Measurements from ENCODE around the gene HUS1.
"Not testable (repeated sequence)": the region's sequence is repeated elsewhere in the genome, so short reads cannot be mapped to it uniquely, and the experiment has no call there.

Gene HUS1

DNA sequence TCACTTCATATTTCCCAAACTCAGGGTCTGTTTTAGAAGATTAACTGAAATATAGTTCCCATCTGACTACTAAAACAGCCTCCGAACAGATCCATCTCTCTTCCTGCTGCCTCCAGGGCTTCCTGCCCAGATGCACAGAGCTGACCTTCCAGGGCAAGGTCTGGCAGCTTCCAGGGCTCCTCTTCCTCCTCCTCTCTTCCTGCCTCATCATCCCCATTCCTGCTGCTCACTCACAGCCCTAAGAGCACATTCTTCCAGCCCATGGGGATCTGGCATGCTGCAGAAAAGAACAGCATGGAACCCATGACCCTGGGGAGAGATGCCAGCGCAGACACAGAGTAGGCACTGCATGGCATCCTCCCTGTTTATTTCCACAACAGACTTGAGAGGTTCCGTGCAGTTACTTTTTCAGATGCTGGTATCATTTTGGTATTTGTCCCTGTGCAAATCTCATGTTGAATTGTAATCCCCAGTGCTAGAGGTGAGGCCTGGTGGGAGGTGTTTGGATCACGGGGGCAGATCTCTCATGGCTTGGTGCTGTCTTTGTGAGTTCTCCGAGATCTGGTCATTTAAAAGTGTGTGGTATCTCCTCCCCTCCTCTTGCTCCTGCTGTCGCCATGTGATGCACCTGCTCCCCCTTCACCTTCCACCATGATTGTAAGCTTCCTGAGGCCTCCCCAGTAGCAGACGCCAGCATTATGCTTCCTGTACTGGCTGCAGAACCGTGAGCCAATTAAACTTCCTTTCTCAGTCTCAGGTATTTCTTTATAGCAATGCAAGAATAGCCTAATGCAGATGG, 35.5 kb downstream of the HUS1 start:
- no peak for DNase-seq

DNA sequence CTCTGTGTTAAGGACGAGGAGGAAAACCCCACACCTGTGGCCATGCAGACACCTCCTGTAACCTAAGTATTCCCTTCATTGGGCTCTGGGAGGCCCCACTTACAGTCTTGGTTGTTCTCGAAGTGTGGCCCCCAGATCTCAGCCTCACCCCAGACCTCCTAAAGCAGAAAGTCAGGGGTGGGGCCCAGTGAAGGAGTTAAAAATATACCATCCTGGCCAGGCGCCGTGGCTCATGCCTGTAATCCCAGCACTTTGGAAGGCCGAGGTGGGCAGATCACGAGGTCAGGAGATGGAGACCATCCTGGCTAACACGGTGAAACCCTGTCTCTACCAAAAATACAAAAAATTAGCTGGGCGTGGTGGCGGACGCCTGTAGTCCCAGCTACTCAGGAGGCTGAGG, 36.8 kb downstream of the HUS1 start:
- not testable (repeated sequence) for DNase-seq

DNA sequence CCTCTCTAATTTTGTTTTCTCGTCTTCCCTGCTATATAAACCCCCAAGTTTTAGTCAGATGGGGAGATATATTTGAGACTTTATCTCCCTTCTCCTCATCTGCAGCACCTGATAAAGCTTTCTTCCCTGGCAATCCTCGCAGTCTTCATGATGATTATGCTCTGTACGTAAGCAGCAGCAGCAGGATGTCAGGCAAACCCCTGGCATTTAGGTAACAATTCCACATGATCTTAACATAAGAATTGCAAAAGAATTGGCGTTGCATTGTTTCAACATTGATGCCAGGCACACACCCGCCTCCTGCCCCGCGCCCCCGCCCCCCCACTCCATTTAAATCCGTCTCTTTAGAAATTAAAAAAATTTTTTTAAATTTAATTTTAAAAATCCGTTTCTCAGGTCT, 37.3 kb downstream of the HUS1 start:
- no peak for DNase-seq

DNA sequence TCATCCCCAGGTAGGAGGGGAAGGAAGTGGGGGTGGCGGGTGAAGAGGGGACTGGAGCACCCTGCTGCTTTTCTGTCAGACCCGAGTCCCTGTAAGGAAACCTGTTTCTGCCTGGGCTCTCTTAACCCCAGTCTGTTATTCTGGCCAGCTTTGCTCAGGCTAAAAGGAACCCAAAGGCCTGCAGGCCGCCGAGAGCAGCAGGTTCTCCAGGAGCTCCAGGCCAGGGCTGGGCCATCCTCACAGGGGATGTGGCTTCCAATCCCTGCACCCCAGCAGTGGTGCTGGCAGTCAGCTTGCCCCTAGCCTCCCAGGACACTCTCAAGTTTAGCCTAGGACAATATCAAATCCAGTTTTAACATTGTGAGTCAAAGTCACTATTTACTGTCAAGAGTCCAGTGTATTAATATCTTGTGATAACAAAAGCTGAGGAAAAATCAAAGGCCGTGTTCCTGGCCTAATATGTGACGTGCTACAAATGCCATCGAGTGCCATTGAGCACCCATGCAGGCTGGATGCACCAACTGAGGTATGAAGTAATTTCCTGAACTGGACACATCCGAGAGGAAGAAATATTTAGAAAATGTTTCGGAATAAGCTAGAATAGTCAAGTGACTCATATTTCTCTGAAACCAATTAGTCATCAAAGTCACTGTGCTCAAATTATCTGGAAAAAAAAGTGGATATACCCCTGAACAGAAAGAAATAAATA, 38.1 kb downstream of the HUS1 start:
- DNase-seq, result no peak

DNA sequence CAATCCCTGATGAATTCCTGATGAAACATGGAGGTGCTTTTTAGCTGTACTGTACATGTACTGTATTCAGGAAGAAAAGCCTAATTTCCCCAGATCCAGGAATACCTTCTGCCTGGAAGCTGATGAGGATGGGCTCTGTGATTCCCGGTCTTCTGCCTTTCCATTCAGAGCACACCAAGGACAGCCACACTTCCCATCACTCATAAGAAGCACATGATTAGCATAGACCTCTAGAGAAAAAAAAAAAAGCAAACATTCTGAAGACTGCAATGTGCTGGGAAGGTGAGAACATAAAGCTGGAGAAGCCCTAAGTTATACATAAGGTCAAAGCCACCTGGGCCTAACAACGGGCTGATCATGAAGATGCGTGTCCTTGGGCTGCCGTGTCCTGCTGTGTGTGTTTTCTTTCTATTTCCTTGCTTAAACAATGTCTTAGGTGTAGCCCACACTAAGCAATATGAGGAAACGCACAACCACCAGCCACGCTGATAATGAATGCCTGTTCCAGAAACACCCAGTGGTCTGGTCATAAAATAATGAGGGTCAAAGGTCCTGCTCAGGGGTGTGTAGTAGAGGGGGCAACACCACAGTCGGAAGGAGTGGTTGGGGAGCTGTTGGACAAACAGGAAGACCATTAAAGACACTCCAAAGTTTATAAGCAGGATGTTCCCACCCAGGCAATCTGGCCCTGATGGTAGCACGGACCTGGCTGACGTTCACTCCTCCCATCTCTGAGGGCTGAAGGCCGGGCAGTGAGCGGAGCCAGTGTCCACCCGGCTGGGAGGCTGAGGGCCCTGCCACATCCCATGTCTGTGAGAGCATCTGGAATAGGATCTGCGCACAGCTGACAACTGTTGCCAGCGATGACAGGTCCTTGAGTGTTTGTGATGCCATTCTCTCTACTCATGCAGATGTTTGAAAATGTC, 39.1 kb downstream of the HUS1 start:
- no peak for DNase-seq

DNA sequence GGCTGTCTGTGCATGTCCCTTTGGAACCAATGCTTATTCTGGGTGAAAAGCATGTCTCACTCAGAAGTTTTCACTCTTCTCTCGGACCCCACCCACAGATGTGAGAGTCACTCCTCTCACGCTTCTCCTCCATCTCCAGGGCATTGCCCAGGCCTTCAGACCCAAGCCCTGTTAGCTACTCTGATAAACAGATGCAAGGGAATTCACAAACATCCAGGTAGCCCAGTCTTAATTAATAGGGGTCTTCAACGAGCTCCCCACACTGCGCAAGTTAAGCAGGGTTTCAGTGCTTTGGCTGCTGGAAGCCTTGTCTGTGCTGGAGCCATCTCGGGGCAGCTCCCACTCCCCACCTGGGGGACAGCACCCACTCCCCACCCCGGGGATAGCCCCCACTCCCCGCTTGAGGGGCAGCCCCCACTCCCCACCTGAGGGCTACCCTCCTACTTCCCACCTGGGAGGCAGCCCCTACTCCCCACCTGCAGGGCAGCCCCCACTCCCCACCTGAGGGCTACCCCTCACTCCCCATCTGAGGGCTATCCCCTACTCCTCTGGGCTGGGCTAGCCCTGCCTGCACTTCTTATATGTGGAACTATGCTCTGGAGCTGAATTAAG, 39.9 kb downstream of the HUS1 start:
- no peak for DNase-seq

DNA sequence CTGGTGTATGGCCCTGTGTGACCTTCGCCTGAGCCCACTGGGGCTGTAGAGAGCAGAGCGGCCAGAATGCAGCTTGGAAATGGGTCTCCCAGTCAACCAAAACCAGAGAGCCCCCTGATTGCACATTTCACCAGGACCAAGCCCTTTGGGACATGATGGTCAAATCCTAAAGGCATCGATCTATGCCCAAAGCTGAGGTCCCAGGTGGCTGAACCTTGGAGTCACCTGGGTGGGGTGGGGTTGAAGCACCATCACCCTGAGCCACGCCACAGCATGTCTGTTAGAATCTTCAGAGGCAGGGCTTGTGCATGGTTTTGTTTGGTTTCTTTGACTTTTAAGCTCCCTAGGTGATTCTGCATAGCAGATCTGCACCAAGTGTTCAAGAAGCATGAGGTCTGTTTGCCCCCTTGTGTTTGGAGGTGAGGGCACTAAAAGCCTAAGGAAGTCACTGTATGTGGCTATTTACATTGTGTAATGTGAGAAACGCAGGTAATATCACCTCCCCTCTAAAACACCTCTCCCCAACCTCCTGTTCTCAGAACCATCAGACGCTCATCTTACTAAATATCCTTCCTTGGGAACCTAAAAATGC, 40.7 kb downstream of the HUS1 start:
- no peak for DNase-seq

DNA sequence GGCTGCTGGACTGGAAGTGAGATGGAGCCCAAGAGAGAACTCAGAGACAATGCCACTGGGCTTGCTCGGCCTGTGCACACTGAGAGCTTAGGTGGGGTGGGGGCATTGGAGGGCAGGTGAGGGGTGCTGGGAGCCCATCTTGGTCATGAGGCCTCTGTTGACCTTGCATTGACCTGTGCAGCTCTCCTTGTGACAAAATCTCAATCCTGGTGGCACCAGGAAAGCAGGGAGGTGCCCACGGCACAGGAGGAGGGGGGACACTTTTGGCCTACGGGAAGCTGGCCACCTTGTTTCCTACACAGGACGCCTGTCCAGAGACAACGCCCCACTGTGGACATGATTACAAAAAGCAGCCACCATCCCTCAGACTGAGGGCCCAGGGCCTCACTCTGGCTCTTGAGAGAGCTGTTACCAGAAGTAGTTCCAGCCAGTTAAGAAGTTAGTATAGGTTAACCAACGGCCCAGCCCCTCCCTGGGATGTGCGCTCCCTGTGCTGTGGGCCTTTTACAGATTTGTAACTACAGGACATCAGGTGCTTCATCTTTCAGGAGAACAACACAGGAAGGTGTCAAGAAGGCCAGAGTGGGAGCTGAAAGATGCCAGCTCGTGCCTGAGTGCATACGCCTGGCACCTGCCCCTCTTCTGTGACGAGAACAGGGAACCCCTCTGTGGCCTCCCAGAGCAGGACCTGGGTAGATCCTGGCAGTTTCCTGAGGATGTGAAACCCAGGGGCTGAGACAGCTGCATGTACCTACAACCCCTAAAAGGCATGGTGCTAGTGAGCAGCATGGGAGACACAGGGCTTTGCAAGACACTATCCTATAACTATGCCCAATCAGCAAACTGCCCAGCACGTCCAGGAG, 41.5 kb downstream of the HUS1 start:
- no peak for DNase-seq

DNA sequence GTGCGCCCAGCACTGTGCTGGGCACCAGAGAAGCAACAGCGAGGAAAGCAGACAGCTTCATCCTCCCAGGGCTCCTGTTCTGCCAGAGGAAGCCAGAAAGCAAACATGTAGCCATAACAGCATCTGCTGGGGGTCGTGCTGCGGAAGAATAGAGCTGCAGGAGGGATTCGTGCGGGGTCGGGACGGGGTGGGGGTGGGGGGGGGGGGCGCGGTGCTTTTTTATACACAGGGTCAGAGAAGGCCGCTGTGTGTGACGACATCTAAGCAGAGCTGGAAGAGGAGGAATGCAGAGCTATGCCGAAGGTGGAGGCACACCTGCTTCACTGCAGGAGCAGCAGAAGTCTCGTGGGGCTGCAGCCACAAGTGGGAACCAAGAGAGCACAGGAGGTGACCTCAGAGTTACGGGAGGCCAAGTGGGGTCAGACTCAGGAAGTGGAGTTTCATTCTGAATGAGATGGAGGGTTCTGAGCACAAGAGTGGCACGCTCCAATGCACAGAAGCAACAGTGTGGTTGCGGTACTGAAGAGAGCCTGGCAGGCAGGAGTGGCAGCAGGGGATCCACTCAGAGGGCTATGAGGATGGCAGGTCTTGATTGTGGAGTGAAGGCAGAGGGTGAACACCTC, 42.2 kb downstream of the HUS1 start:
- no peak for DNase-seq

DNA sequence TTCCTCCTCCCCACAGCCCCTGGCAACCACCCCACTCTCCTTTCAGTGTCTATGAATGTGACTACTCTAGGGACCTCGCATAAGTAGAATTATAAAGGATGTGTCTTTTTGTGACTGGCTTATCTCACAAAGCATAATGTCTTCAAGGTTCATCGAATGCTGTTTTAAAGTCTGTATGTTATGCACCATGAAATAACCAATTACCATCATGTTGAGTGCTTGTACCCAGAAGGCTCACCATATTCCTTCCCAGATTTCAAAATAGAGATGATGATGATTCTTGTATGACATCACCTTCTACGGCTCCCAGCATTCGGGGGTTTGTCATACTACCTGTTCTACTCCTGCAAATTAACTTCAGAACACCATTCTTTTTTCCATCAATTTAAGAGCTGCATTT, 43.1 kb downstream of the HUS1 start:
- DNase-seq, result no peak

DNA sequence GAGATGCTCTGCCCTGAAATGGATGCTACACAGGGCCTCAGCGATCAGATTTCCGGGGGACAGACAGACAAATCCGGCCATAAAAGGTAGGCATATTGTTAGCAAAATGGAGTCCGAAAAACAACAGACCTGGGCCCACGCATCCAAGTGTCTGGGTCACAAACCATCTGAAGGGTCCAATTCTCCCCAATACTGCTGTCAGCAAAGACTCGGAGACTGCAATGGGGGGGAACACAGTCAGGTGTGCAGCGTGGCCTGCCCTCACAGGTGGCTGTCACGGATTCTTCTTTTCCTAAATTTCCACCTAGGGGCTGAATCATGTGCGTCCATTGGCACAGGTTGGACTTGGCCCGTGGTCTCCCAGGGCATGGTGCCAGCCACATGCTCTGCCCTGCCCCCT, 44.1 kb downstream of the HUS1 start:
- no peak for DNase-seq

DNA sequence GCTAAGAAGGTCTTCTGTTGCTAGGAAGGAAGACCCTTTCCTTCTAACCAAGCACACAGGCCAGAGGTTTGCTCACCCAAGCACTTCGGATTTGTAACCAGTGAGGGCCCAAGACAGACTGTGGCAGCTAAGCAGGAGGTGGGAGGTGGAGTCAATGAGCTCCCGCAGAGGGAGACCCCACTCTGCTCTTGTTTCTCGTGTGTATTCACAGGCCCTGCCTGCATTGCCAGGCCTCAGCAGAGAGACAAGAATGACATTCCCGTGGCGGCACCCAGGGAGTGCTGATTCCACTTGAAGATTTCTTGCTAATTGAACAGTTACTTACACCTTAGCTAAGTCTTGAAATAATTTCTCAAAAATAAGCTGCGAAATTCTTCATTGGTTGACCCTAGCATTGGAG, 44.6 kb downstream of the HUS1 start:
- no peak for DNase-seq

DNA sequence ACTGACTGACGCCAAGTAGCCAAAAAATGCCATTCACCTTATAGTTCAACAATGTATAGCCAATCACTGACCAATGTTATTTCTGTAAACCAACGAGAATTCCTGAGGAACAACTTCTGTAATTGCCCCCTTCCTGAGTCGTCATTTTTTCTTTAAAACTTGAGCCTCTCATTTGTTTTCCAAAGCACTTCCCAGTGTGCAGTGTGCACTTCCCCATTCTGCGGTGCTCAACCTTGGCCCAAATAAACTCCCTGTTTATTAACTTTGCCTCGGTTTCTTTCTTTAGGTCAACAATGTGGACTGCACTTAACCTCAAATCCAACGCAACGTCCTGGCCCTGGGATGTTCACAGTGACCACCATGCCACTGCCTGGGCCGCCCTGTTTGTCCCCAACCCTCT, 46.2 kb downstream of the HUS1 start:
- no peak for DNase-seq

DNA sequence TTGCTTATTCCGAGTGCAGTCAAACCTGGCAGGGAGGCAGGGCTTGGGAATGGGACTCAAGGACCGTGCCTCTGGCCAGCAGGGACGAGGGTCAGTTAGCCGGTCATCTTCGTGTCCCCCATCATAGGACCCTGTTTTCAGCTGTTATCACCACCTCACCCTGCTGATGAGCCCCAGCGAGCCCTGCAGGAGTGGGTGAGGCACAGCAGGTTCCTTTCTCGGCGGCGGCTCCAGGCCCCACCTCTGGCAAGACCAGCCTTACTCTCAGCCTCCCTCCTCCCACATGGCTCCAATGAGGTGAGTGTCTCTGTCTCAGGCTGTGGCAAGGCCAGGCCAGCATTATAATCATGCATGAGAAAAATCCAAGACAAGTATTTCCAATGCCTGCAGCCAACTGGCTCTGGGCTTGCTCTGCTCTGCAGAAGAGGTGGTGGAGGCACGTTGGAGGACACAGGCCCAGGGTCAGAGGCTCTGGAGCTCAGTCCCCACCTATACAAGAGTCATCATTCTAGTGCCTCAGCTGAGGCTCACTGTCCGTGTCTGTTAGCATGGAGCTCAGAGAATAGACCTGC, 46.9 kb downstream of the HUS1 start:
- DNase-seq, result no peak

DNA sequence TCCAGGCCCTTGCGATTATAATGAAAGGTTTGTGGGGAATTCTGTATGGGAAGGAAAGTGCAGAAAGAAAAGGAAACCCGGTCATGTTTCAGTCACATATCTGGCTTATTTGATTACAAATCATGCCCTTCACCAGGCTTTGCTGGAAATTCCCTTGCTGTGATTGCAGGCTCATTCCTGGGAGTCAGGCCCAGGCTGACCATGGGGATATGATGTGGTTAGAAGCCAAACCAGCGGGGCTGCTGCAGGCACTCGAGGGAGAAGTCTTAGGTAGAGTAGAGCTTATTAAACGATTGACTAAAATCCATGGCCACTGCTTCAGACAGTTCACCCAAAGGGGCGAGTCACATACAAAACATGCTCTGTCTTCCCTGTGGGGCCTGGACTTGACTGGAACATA, 47.4 kb downstream of the HUS1 start:
- DNase-seq, result no peak

DNA sequence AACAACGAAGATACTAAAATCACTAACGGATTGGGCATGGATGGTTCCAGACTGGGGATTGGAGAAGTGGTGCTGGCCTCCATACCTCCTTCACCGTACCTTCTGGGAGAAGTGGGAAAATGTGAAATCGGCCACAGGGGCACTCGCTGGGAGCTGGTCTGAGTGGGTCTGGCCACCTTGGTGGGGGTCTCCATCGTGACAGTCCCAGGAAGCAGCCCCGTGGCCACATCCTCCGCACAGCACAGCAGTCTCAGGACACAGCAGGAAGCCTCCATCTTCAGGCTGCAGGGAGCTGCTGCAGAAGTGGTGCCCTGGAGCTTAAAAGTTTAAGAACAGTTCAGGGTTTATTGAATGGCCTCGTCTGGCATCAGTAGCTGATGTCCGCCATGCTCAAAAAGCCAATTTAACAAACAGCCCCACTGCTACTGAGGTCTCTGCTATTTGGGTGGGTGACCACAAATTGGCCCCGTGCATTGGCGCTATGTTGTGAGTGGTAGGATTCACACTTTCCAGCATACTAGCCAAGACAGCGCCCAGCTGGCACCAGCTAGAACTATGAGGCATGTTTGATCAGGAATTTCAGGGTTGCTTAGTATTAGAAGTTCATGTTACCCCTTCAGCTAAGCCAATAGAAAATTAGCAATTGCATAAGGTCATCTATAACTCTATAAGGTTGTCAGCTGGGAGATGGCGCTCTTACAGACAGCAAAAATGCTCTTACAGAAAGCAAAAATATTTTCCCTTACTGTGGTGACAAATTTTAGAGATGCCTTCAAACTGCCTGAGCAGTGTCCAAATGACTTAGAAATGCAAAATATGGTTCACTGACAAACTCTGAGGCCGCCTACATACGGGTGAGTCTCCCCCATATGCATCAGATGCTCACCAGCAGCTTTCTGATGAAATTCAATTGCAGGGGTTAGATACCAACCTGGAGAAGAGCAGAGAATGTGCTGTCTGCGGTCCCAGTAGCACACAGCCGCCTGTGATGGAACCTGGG, 48.1 kb downstream of the HUS1 start:
- DNase-seq, result no peak

DNA sequence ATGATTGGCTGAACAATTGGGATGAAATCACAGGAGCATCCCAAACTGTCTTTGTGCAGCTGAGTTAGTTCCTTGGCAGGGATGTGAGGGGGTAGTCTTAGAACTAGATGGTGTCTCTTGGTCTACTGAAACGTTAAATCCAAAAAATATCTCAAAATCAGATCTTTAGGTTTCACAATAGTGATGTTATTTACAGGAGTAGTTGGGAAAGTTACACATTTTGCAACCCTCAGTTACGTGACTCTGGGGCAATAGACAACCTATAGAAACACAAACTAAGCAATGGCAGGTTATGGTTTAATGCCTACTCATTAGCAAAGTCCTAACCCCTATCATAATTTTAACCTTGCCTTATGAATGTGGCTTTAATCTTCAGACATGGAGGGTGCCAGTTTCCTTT, 55.1 kb downstream of the HUS1 start:
- DNase-seq, result no peak

DNA sequence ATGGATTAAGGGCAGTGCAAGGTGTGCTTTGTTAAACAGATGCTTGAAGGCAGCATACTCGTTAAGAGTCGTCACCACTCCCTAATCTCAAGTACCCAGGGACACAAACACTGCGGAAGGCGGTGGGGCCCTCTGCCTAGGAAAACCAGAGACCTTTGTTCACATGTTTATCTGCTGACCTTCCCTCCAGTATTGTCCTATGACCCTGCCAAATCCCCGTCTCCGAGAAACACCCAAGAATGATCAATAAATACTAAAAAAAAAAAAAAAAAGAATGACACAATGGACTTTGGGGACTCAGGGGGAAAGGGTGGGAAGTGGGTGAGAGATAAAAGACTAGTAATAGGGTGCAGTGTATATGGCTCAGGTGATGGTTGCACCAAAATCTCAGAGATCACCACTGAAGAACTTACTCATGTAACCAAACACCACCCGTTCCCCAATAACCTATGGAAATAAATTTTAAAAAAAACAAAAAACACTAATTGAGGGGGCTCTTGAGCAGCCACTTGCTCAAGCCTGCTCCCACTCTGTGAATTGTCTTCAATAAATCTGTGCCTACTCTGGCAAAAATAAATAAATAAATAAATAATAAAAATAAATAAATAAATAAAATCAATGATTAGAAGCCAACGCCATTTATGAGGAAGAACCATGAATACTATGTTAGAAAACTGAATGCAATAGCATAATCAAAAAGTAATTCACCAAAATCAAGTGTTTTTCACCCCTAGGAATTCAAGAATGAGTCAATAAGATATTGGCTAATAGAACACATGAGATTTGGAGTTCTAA, 56.1 kb downstream of the HUS1 start:
- not testable (repeated sequence) for DNase-seq

DNA sequence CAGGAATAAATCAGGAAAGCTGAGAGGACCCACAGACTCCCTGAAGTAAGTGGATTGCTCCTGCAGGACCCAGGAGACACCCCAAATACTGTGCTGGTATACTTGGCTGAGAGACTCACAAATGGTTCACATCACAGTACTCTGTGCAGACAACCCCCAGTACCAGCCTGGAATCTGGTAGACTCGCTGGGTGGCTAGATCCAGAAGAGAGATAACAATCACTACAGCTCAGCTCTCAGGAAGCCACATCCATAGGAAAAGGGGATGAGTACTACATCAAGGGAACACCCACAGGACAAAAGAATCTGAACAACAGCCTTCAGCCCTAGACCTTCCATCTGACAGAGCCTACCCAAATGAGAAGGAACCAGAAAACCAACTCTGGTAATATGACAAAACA, 62.9 kb downstream of the HUS1 start:
- not testable (repeated sequence) for DNase-seq
